ENCODE results near the gene LPA. TPM values are rescaled to one million over a fixed set of nuclear protein-coding genes. Genes with fewer than 3 reads are reported as not detected.

The LPA gene
- total and polyA plus RNA-seq, 2 of the 8 experiments (the other 6 are each of a cell fraction or from before 2014, with no cell fraction given): 0.39 TPM; not detected in 1

DNA sequence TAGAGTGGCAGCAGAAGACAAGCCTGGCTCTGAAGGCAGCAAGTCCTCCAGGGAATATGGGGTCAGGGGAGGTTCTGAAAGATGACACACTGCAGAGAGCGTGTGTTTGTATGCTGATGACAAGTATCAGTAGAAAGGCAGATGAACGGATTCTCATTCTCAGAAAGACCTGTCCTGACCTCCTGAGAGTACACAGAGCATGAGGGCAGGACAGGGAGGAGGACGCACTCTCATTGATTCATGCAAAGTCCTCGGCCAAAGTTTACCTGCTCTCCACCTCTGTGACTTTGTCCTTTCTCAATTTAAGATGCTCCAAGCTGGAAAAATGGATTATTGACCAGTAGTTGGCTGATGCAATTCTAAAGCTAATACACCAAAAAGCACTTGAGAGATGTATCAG is 156.7 kb downstream of the LPA start:
- no peaks in the 10 kb centered on the region; the same call in 1 of the 2 replicates for H3K23me2 ChIP-seq (ENCODE audit: low read depth, low read length)
- no peak overlapping the region for H2BK12ac ChIP-seq (ENCODE audit: low read depth, low read length)
- no peak overlapping the region for H3K4ac ChIP-seq (replicated peaks; ENCODE audit: insufficient read length, low read depth, low read length)
- peaks cover 8 to 11% of the 10 kb centered on the region in 2 experiments; a peak in 2 of 4 replicates for H3K9me3 ChIP-seq (ENCODE audit: insufficient read depth in 2 of 2, low read depth in 1 of 2, low read length in 1 of 2)
- H2BK15ac ChIP-seq (ENCODE audit: low read length): no peak overlapping the region
- no peak overlapping the region for H4K8ac ChIP-seq (ENCODE audit: extremely low read depth, insufficient read depth, low read length)
- H4K20me1 ChIP-seq (replicated peaks in 1 of 2; ENCODE audit: control insufficient read depth in 1 of 2, insufficient read depth in 2 of 2, low read length in 2 of 2): no peaks in the 10 kb centered on the region
- no peaks in the 10 kb centered on the region for H3K79me1 ChIP-seq (ENCODE audit: low read depth, low read length)
- ChIA-PET CTCF (ENCODE audit: partially characterized antibody) (interaction anchor here (5.7 kb wide), 1 partner anchor 11 kb away, joined by 28 read pairs; no protein-coding TSS in a partner anchor), POLR2A (ENCODE audit: partially characterized antibody) (interaction anchor here (1.4 kb wide), 1 partner anchor 13 kb away, joined by 7 read pairs; no protein-coding TSS in a partner anchor)
- no peak overlapping the region for H3K14ac ChIP-seq (ENCODE audit: insufficient read length)
- no peak overlapping the region for H3K4me2 ChIP-seq (ENCODE audit: insufficient read depth in 1 of 2, low read depth in 2 of 2, low read length in 2 of 2)
- H3K36me3 ChIP-seq (ENCODE audit: control insufficient read depth in 2 of 4, insufficient read depth in 4 of 4, low read length in 3 of 4): no peaks in the 10 kb centered on the region
- no peak overlapping the region for H3K4me3 ChIP-seq (ENCODE audit: extremely low read depth in 1 of 4, insufficient read depth in 2 of 4, low read depth in 3 of 4, low read length in 4 of 4)
- H3K18ac ChIP-seq (ENCODE audit: extremely low read depth, low read length): no peak overlapping the region; the same call in 1 of the 2 replicates
- no peak overlapping the region for H2AFZ ChIP-seq (ENCODE audit: low read length)
- no peak overlapping the region for H4K5ac ChIP-seq (ENCODE audit: insufficient read length, low read depth, low read length)
- H2BK120ac ChIP-seq (replicated peaks; ENCODE audit: low read depth, low read length): no peak overlapping the region
- H2BK5ac ChIP-seq (ENCODE audit: low read depth, low read length): no peak overlapping the region
- H3K56ac ChIP-seq (replicated peaks; ENCODE audit: insufficient read length, low read depth, low read length): no peak overlapping the region
- WGBS, 2 experiments (ENCODE audit: extremely low coverage in 1 of 2, insufficient coverage in 1 of 2, insufficient read length in 1 of 2, insufficient replicate concordance in 2 of 2, low coverage in 1 of 2, low lambda C conversion rate in 2 of 2, missing lambda C conversion rate in 1 of 2): 88% methylated on average over 4 of the region's 4 CpGs; no CpG with 5 or more reads in 1 of the 2 experiments
- H3K9ac ChIP-seq (replicated peaks in 1 of 4; ENCODE audit: extremely low read depth in 1 of 4, low read depth in 3 of 4, low read length in 3 of 4): no peak overlapping the region
- no peak for DNase-seq (ENCODE audit: low read depth in 1 of 2, low spot score in 2 of 2)
- H3K4me1 ChIP-seq (replicated peaks in 1 of 4; ENCODE audit: control insufficient read depth in 3 of 4, insufficient read depth in 4 of 4, low read length in 3 of 4): no peaks in the 10 kb centered on the region
- H4K91ac ChIP-seq (replicated peaks; ENCODE audit: insufficient read length, low read length): no peak overlapping the region
- H3K27ac ChIP-seq (ENCODE audit: low read depth, low read length): no peak overlapping the region
- H3K23ac ChIP-seq (ENCODE audit: insufficient read length): no peak overlapping the region
- H2AK5ac ChIP-seq (ENCODE audit: low read depth, low read length): no peak overlapping the region
- H2BK20ac ChIP-seq (ENCODE audit: low read length): no peak overlapping the region
- no peaks in the 10 kb centered on the region for H3K79me2 ChIP-seq (ENCODE audit: control insufficient read depth in 1 of 2, insufficient read depth in 2 of 2, low read length in 2 of 2)
- no peaks in the 10 kb centered on the region for H3K27me3 ChIP-seq (replicated peaks in 1 of 4; ENCODE audit: control insufficient read depth in 3 of 4, extremely low read depth in 1 of 4, insufficient read depth in 3 of 4, low read length in 3 of 4)
- FAIRE-seq: no peak
- TF ChIP-seq SRF (IDR thresholded peaks at IDR 0.05; ENCODE audit: low read depth, low read length): no peak
- no peak for TF ChIP-seq RAD21 (IDR thresholded peaks at IDR 0.05 in 1 of 2, conservative IDR thresholded peaks at IDR 0.05 in 1 of 2; ENCODE audit: low read depth in 2 of 2, low read length in 2 of 2)
- no peak for TF ChIP-seq GABPA (IDR thresholded peaks at IDR 0.05; ENCODE audit: borderline replicate concordance, insufficient read depth, low read length)
- TF ChIP-seq CHD1 (IDR thresholded peaks at IDR 0.05; ENCODE audit: low read depth, low read length): no peak
- TF ChIP-seq TBP (IDR thresholded peaks at IDR 0.05; ENCODE audit: low read depth, low read length): no peak
